ENCODE measurements around the gene KIF1C.

Gene KIF1C

GRCh38 chr17:4968486-4969046 is 29.2 kb upstream of the KIF1C start:
- DNase-seq (ENCODE audit: low read depth in 1 of 2, low spot score in 1 of 2) = no peak

- DNase-seq (ENCODE audit: low read depth in 1 of 2, low spot score in 1 of 2) = no peak
Observed at GRCh38 chr17:4969047-4969550, 28.7 kb upstream of the KIF1C start.

GRCh38 chr17:4969551-4970173 is 28.1 kb upstream of the KIF1C start:
- no peak for DNase-seq (ENCODE audit: low read depth in 1 of 2, low spot score in 1 of 2)

- DNase-seq (ENCODE audit: low read depth in 1 of 2, low spot score in 1 of 2) = no peak
Observed at GRCh38 chr17:4970273-4970672, 27.5 kb upstream of the KIF1C start.

GRCh38 chr17:4971826-4972225 is 25.9 kb upstream of the KIF1C start:
- DNase-seq (ENCODE audit: low read depth in 1 of 2, low spot score in 1 of 2) = no peak

GRCh38 chr17:4972322-4972721 is 25.4 kb upstream of the KIF1C start:
- no peak for DNase-seq (ENCODE audit: low read depth in 1 of 2, low spot score in 1 of 2)

- no peak for DNase-seq (ENCODE audit: low read depth in 1 of 2, low spot score in 1 of 2)
Observed at GRCh38 chr17:4972752-4973151, 25.0 kb upstream of the KIF1C start.

- DNase-seq (ENCODE audit: low read depth in 1 of 2, low spot score in 1 of 2) = no peak
Observed at GRCh38 chr17:4973256-4974114, 24.3 kb upstream of the KIF1C start.

GRCh38 chr17:4974115-4974670 is 23.6 kb upstream of the KIF1C start:
- DNase-seq (ENCODE audit: low read depth in 1 of 2, low spot score in 1 of 2) = no peak

- DNase-seq (ENCODE audit: low read depth in 1 of 2, low spot score in 1 of 2) = no peak
Observed at GRCh38 chr17:4978726-4979125, 19.0 kb upstream of the KIF1C start.

- no peak for DNase-seq (ENCODE audit: low read depth in 1 of 2, low spot score in 1 of 2)
Observed at GRCh38 chr17:4980644-4981216, 17.0 kb upstream of the KIF1C start.

GRCh38 chr17:4982305-4982704 is 15.4 kb upstream of the KIF1C start:
- DNase-seq (ENCODE audit: low read depth in 1 of 2, low spot score in 1 of 2) = no peak

- no peak for DNase-seq (ENCODE audit: low read depth in 1 of 2, low spot score in 1 of 2)
Observed at GRCh38 chr17:4986403-4986802, 11.3 kb upstream of the KIF1C start.

- peak; percentile 71 to 84 for DNase-seq (ENCODE audit: low read depth in 1 of 2, low spot score in 1 of 2)
Observed at GRCh38 chr17:4986951-4987766, 10.6 kb upstream of the KIF1C start, which contains the start of gene CAMTA2. Gene CAMTA2 (minus strand): TSS chr17:4987675. CDS start chr17:4986222, 1,453 bp downstream.

GRCh38 chr17:4987767-4988567 is 9.8 kb upstream of the KIF1C start:
- DNase-seq (ENCODE audit: low read depth in 1 of 2, low spot score in 1 of 2) = no peak

- DNase-seq (ENCODE audit: low read depth in 1 of 2, low spot score in 1 of 2) = no peak
Observed at GRCh38 chr17:4994081-4994595, 3.6 kb upstream of the KIF1C start.

- DNase-seq (ENCODE audit: low read depth in 1 of 2, low spot score in 1 of 2) = no peak
Observed at GRCh38 chr17:4998027-4998731, 429 bp downstream of the KIF1C start.

GRCh38 chr17:4998732-4999429 is 1.1 kb downstream of the KIF1C start:
- DNase-seq (ENCODE audit: low read depth in 1 of 2, low spot score in 1 of 2) = no peak
